T47D (cell line): ENCODE results near the gene SLIT3.

ENCODE experiments used
- DNase-seq, 2 experiments: peaks; one replicate each; pipeline versions ENCODE4 v3.0.0 to v3.0.0-alpha.2; 2011 to 2012; ENCODE audit warnings: low read depth in 1 of 2, low spot score in 1 of 2
- JUND ChIP-seq: IDR thresholded peaks from 2 replicates; pipeline ENCODE4 v1.6.1; 2012; ENCODE audit warnings: low read depth
- in situ Hi-C: cut with HindIII; loops from 2 replicates; pipeline ENCODE4 v1.10.0; 2016; ENCODE audit warnings: low sequenced_read_pairs, low pct_unique_long_range_greater_than_20kb

Gene SLIT3

DNA sequence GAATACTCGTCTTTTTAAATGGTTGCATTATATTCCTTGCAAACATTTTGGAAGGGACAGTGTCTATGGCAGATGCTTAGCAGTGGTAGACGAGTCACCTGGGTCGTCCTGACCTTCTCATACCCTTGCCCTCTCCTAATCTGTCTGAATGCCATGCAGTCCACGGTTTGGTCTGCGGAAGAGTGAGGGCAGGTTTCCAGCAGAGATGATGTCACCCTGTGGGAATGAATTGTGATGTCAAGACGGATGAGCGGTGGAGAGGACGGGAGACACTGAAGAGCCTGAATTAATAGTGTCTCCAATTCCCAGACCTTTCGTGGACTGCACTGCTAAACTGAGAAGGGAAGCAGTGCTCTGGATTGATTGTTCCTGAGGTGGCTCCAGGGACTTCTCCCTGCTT, 392.7 kb downstream of the SLIT3 start:
- in situ Hi-C loops, result no loop called here
- TF ChIP-seq JUND, result no peak
- DNase-seq, result peak in 1 of 2 experiments; percentile 29

DNA sequence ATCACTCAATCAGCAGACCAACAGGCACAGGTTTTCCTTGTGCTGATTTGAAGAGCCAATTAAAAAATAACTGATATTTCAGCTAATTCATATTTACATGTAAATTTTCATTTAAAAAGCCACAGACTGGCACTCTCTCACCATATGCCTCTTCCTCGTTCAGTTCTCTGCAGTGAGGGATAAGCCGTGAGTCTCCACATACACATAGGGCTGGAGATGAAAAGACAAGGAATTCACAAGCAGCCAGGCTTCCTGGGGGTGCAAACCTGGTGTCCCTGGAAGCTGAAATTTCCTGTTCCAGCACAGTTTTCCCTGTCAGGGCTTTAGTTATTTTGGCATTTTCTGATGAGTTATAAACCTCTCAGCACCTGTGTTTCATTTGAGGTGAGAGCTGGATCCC, 397.9 kb downstream of the SLIT3 start:
- no peak for DNase-seq
- TF ChIP-seq JUND, result no peak
- in situ Hi-C loops, result no loop called here

DNA sequence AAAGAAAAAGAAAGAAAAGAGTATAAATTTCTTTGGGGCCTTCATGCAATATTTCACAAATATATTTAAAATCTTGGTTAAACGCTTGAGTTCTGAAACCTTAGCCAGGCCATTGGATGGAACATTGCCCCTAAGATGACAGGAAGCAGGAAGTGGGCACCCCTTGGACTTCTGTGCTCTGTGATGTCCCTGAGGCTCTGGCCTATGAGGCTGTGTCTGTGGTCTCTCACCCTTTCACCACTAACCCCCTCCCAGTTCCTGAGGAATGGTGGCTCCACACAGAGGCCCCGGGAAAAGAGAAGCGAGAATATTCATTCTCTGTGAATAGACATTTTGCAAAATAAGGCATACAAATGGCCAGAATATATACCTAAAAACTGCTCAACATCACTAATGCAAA, 401.3 kb downstream of the SLIT3 start:
- DNase-seq, result no peak
- no peak for TF ChIP-seq JUND
- in situ Hi-C loops, result no loop called here

DNA sequence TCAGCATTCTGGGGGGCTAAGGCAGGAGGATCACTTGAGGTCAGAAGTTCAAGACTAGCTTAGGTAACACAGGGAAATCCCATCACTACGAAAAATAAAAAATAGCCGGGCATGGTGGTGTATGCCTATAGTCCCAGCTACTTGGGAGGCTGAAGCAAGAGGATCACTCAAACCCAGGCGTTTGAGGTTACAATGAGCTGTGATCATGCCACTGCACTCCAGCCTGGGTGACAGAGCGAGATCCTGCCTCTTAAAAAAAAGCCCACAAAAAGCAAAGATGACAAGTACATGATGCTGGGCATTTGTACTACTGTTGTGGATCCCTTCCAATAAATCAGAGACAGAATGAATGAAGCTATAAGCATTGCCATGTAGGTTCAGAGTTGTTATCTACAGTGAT, 401.7 kb downstream of the SLIT3 start:
- in situ Hi-C loops, result no loop called here
- no peak for DNase-seq
- no peak for TF ChIP-seq JUND

DNA sequence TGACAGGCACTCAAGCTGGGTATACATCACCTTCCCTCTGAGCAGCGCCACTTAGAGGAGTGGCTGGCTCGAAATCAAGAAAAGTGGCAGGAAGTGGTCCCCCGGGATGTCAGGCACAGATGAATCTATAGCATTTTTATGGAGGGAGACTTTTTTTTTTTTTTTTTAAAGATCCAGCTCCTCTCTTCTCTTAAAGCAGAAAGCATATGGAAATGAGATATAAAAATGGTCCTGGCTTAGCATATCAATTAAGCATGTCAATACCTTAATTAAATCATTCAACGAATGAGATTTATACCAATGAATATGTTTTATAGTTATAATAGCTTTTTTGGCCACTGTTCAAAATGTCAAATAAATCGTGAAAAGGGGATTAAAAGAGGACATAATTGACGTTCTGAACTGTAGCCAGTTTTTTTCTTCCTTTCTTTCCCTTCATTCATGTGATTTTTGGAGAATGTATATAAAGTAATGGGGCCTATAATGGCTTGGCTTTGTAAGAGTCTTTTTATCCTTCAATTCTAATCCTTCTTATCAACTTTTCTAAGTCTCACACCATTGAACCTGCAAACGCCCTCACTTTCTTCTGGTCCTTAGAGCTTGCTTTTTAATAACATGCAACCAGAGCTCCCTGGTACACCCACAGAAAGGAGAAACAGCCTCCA, 402.6 kb downstream of the SLIT3 start:
- no peak for TF ChIP-seq JUND
- DNase-seq, result no peak
- in situ Hi-C loops, result no loop called here

DNA sequence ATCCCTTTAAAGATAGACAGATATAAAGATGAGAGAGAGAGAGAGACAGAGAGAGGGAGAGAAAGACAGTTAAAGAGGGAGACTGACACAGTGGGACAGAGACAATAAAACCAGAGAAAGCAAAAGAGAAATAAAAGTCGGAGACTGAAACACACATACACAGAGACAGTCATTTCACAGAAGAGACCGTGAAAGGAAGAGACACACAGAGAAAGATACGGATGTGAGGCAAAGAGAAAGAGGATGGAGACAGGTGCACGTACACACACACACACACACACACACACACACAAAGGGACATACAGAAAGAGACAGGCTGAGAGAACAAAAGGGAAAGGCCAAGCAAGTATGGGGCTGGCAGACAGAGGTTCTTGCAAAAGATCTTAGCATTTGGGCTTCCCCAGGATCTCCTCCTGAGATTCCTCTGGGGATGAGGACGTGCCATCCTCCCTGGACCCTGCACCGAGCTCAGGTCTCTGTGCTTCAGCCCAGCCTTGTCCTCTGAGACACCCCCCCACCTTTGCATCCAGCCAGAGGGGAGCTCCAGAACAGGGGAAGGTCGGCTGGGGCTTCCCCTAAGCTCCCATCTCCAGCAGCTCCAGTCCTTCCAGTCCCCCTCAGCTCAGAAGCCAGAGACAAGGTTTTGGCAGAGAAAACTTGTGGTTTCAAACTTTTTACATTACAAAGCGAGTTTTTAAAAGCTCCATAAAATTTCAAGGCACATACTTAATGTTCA, 403.4 kb downstream of the SLIT3 start:
- DNase-seq, result no peak
- in situ Hi-C loops, result no loop called here
- TF ChIP-seq JUND, result no peak

DNA sequence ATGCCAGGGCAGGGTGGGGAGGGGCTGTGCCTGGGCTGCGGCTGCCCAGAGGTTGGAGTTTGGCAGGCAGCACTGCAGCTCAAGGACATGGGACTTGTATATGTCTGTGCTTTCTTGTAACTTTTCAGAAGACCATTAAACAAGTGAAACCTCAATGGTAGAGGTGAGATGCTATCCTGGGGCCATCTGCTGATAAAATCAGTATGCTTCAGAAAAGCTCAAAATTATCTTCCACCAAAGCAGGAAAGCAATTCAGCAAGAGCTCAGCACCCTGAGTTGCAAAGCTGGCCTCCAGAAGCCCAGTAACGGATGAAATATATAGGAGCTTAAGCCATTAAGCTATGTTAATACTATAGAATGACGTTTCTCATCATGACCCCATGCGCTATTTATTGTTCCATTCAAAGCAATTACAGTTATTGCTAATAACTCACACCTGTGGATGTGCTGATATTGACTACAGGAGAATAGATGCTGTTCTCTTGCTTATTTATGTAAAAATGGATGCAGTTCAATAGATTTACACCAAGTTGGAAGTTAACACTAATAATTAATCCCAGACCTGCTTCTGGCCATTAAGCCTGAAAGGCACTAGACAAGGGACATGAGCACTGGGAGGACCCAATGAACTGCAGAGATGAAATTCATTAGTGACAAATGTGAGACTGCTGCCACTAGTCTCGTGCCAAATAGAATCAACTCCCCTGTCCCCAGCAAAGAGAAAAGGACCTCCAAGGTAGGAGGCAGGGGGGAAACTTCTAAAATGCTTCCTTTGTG, 405.5 kb downstream of the SLIT3 start:
- TF ChIP-seq JUND, result no peak
- DNase-seq, result no peak
- in situ Hi-C loops, result no loop called here

DNA sequence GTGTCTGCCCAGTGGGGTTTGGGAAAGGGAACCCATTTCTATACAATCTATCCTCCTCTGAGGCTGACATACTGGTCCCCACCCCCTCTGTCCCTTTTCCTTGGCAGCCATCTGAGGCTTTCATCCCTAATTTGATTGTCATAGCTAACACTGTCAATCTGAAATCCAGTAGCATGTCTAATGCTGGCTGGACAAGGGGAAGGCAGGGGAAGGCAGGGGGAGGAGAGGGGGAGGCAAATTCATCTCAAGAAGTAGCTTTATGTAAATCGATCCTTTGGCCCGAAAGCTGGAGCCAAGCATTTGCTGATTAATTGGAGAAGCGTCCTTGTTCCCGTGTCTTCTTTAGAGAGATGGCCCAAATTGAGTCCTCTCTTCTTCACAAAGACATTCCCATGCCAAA, 407.7 kb downstream of the SLIT3 start:
- TF ChIP-seq JUND, result no peak
- no peak for DNase-seq
- in situ Hi-C loops, result no loop called here

DNA sequence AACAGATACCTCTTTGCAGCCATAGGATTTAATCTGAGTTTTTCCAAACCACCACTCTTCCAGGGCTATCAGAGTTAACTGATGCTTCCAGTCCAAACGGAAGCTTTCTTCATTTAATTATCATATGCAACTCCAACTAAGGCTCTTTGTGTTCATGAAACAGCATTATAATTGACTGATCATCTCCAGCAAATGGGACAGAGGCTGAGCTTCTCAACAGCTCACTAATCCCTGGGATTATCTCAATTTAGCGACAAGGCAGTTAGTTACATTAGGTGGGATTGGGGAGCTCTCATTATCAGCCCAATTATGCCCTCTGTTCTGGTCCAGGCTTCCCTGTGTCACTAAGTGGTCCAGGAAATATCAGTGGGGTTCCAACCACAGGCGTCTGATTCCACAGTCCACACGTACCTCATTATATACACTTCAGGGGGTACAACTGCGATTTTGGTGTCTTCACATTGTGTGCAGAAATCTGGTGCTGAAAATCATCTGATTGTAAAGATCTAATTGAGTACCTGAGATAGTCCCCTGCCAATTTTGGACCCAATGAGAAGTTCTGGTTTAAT, 408.2 kb downstream of the SLIT3 start:
- no peak for TF ChIP-seq JUND
- in situ Hi-C loops, result no loop called here
- DNase-seq, result no peak

DNA sequence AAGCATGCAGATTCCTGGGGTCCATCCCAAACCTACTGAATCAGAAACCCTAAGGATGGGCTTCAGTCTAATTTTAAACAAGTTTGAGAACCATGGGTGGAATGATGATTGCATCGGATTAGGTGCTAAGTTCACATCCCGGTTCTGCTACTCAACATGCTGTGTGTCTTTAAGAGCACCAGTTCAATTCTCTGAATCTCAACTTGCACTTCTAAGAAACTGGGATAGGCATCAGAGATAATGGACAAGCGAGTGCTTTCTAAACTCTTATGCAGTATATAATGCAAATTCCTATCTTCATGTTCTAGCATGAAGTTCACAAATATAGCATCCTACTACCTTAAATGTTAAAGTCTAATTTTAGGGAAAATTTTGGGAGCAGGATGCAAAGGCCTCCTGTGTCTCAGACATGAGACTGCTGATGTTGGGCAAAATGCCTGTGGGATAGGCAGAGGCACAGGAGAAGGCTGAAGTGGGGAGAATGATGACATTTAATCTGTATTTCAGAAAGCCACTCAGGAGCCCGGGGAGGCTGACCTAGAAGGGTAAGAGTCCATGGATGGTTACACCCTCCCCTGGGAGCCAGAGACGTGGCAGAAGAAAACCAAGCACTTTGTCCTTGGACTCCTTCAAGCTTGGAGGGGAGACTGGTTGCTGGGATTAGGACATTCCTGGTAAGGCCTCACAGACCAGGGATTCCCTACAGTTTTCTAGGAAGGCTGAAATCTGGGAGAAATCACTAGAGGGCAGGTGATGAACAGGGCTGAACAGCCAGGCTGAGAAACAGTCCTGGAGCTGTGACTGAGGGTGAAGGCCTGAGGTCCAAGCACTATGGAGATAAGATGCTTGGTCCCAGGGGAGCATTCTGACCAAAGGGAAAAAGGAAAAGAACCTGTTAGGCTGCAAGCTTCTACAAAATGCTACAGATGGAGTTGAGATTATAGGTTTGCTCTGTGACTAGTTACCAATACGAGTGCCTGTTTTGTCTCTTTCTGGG, 409.8 kb downstream of the SLIT3 start:
- no peak for TF ChIP-seq JUND
- in situ Hi-C loops, result no loop called here
- DNase-seq, result no peak

DNA sequence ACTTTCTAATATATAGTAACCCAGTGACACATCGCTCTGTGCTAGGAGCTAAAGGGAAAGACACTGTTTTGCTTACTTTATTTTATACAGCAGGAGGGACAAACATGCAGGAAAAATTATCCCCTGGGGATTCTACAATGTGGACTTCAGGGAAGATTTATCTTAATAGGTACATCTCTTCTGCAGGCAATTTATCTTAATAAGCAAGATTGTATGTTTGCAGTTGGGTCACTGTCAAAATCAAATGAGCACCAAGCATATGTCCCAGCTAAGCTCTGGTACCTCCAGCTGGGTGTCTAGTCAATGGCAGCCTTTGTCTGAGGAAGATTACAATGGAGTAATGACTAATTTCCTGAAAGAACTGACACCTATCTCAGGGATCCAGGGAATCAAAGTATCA, 411.9 kb downstream of the SLIT3 start:
- TF ChIP-seq JUND, result no peak
- in situ Hi-C loops, result no loop called here
- no peak for DNase-seq

DNA sequence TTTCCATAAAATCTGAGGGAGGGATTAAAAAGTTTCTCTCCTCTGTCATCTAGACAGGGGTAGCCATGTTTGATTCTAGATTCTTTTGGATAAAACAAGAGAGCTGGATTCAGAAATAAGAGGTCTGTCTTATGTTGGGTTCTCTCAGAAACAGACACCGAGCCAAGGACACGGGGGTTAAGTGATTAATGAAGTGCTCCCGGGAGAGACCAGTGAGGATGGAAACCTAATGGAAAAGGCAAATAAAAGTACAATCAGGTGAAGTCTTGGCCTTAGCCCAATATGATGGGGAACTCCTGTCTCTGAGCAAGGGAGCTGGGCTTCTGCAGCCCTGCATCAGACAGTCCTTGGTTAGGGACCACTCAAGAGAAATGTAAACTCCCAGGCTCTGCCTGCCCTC, 413.0 kb downstream of the SLIT3 start:
- DNase-seq, result no peak
- in situ Hi-C loops, result no loop called here
- TF ChIP-seq JUND, result no peak
